HepG2 (cell line): ENCODE results near the gene PUS7. TPM values are rescaled to one million over a fixed set of nuclear protein-coding genes. Genes with fewer than 3 reads are reported as not detected.

Source experiments
- ATAC-seq: fragments of 200-7000 bp; cut with Tn5 transposase; 3 replicates; pipeline ENCODE4 v1.9.1; 2020; ENCODE audit warnings: mild to moderate bottlenecking, moderate library complexity
- BruUV-seq: library from RNA; stranded (reverse); fragments of 400-500 nt; replicated peaks from 2 replicates; lab custom pipeline; 2021; lab: Mats Ljungman, UMichigan
- CTCF ChIA-PET: fragments of 300-600 bp; formaldehyde crosslinking; extraction: SDS; loops from one replicate; lab custom pipeline; 2021; ENCODE audit warnings: low total read pairs, inconsistent platforms, low intra/inter-chr PET ratio; lab: Yijun Ruan, JAX
- POLR2A ChIA-PET: fragments of 350-600 bp; sonication (Branson Sonifier 250); formaldehyde crosslinking; loops from one replicate; lab custom pipeline; 2020; ENCODE audit warnings: antibody characterized with exemption, inconsistent platforms; lab: Yijun Ruan, JAX
- DNase-seq: peaks from one replicate; pipeline ENCODE4 v3.0.0-alpha.2; 2015; ENCODE audit warnings: low spot score
- FAIRE-seq: peaks from 3 replicates; lab custom pipeline; 2011; peaks lifted over from hg19 to GRCh38; lab: Jason Lieb, UNC
- H2AFZ ChIP-seq: one replicate; pipeline ENCODE4 v1.6.1; 2011; ENCODE audit warnings: low read length, inconsistent platforms
- H3K27ac ChIP-seq: fragments of 300-600 bp; 3 replicates; pipeline ENCODE4 v1.8.0; 2011; ENCODE audit warnings: mixed run types, mild to moderate bottlenecking, mixed read lengths, low read length, inconsistent platforms; ENCODE audit not compliant: insufficient read depth; ENCODE audit errors: extremely low read length
- H3K27me3 ChIP-seq, 2 experiments: fragments of 200-600 bp in 1 of 2; 2 replicates in 1 of 2; 3 replicates in 1 of 2; pipeline versions ENCODE4 v1.6.0 to v1.8.0; 2011; ENCODE audit warnings: low read length in 2 of 2, mild to moderate bottlenecking in 2 of 2, moderate library complexity in 2 of 2, inconsistent platforms in 1 of 2; ENCODE audit not compliant: insufficient read depth in 2 of 2, control insufficient read depth in 1 of 2
- H3K36me3 ChIP-seq, 2 experiments: fragments of 200-600 bp in 1 of 2; replicated peaks in 1 of 2; 2 replicates in 1 of 2; 3 replicates in 1 of 2; pipeline versions ENCODE4 v1.5.1 to v1.8.0; 2011; ENCODE audit warnings: low read length in 2 of 2, inconsistent platforms in 1 of 2; ENCODE audit not compliant: insufficient read depth in 2 of 2, control insufficient read depth in 1 of 2
- H3K4me1 ChIP-seq: 2 replicates; pipeline ENCODE4 v1.5.1; 2012; ENCODE audit warnings: low read length, inconsistent platforms; ENCODE audit not compliant: insufficient read depth
- H3K4me2 ChIP-seq: 2 replicates; pipeline ENCODE4 v1.6.0; 2011; ENCODE audit warnings: low read depth, low read length, inconsistent platforms
- H3K4me3 ChIP-seq, 3 experiments: fragments of 200-600 bp in 1 of 3; sonication (generic), shearing (Covaris generic) in 1 of 3; replicated peaks in 1 of 3; 2 replicates each; pipeline ENCODE4 v1.5.1; 2011 to 2016; ENCODE audit warnings: low read length in 3 of 3, inconsistent platforms in 2 of 3, low read depth in 2 of 3, mild to moderate bottlenecking in 2 of 3, control low read depth in 1 of 3, mixed read lengths in 1 of 3; ENCODE audit not compliant: insufficient read depth in 1 of 3
- H3K79me2 ChIP-seq: one replicate; pipeline ENCODE4 v1.6.1; 2011; ENCODE audit warnings: low read length, inconsistent platforms; ENCODE audit not compliant: insufficient read depth
- H3K9ac ChIP-seq: 2 replicates; pipeline ENCODE4 v1.6.0; 2011; ENCODE audit warnings: mild to moderate bottlenecking, low read depth, low read length, inconsistent platforms; ENCODE audit not compliant: insufficient read depth
- H3K9me3 ChIP-seq: 2 replicates; pipeline ENCODE4 v1.5.1; 2012; ENCODE audit warnings: mild to moderate bottlenecking, low read length
- H4K20me1 ChIP-seq: 2 replicates; pipeline ENCODE4 v1.6.0; 2011; ENCODE audit warnings: inconsistent platforms, mild to moderate bottlenecking, low read length, moderate library complexity; ENCODE audit not compliant: insufficient read depth
- MTA3 ChIP-seq: sonication (generic); formaldehyde crosslinking; IDR thresholded peaks from 2 replicates; pipeline ENCODE4 v1.4.0; 2020; ENCODE audit warnings: missing genetic modification reagents
- NCOA5 ChIP-seq: sonication (generic); formaldehyde crosslinking; IDR thresholded peaks from 2 replicates; pipeline ENCODE4 v1.4.0; 2020; ENCODE audit warnings: missing genetic modification reagents
- NR2F2 ChIP-seq: IDR thresholded peaks from 2 replicates; pipeline ENCODE4 v1.6.1; 2012; ENCODE audit warnings: low read depth, inconsistent platforms, borderline replicate concordance
- RBM22 ChIP-seq: fragments of 200-400 bp; formaldehyde crosslinking; optimal IDR thresholded peaks from 2 replicates; pipeline ENCODE3; 2017; ENCODE audit warnings: mild to moderate bottlenecking, low read length, moderate library complexity
- SMC3 ChIP-seq: IDR thresholded peaks from 2 replicates; pipeline ENCODE4 v1.6.1; 2011; ENCODE audit warnings: low read length, improper control_type of control experiment
- TOPORS ChIP-seq: sonication (generic); formaldehyde crosslinking; IDR thresholded peaks from 2 replicates; pipeline ENCODE4 v1.8.0; 2023; ENCODE audit warnings: mild to moderate bottlenecking, missing genetic modification reagents
- ZNF3 ChIP-seq: IDR thresholded peaks from 2 replicates; pipeline ENCODE4 v1.7.0; 2017; ENCODE audit warnings: inconsistent platforms
- ZNF33B ChIP-seq: sonication (generic); formaldehyde crosslinking; IDR thresholded peaks from 2 replicates; pipeline ENCODE4 v1.5.1; 2020; ENCODE audit warnings: mild to moderate bottlenecking, missing genetic modification reagents
- ZNF501 ChIP-seq: sonication (generic); formaldehyde crosslinking; IDR thresholded peaks from 2 replicates; pipeline ENCODE4 v1.5.1; 2020; ENCODE audit warnings: mild to moderate bottlenecking, moderate library complexity, missing genetic modification reagents
- ZNF549 ChIP-seq: sonication (generic); formaldehyde crosslinking; IDR thresholded peaks from 2 replicates; pipeline ENCODE4 v1.5.0; 2020; ENCODE audit warnings: missing genetic modification reagents
- WGBS: methylation state at CpG from one replicate; pipeline ENCODE4 v1.1.6; 2017; ENCODE audit warnings: low lambda C conversion rate; 5-methylcytosine and 5-hydroxymethylcytosine counted together
- in situ Hi-C: cut with HindIII; loops from 2 replicates; pipeline ENCODE4 v1.10.0; 2017; ENCODE audit warnings: low pct_unique_long_range_greater_than_20kb; ENCODE audit not compliant: extremely low pct_ligation_motif_present
- intact Hi-C: fragments of 100-400 bp; cut with micrococcal nuclease; formaldehyde crosslinking; loops from one replicate; pipeline ENCODE4 v1.10.0; 2022; ENCODE audit not compliant: unreplicated experiment
- polyA plus RNA-seq, 8 experiments: library from polyadenylated mRNA; depleted of rRNA in 3 of 8; stranded (reverse) in 7 of 8; unstranded in 1 of 8; fragments of >200 nt; fragmentation: Illumina TruSeq in 4 of 8; extraction: Trizol in 4 of 8; gene quantifications; 2 replicates each; pipeline versions ENCODE4 v1.2.1 to v1.2.3, GENCODE V29; 2011 to 2016; ENCODE audit warnings: low read depth in 4 of 8, missing spikeins in 1 of 8, mixed read lengths in 1 of 8; ENCODE audit not compliant: insufficient read depth in 1 of 8
- total RNA-seq, 5 experiments: library from RNA; depleted of rRNA; stranded (reverse); fragments of >200 nt; fragmentation: Illumina TruSeq; extraction: Trizol; gene quantifications; 2 replicates each; pipeline ENCODE4 v1.2.3, GENCODE V29; 2016; ENCODE audit warnings: low read depth in 1 of 5
- TF ChIP-seq, protein P1 (sequence below): fragments of 450-650 bp; IDR thresholded peaks from 2 replicates; pipeline ENCODE4 v1.6.1; 2017; ENCODE audit warnings: mild to moderate bottlenecking
- TF ChIP-seq, protein P2 (sequence below): IDR thresholded peaks from 2 replicates; pipeline ENCODE4 v1.6.1; 2016; ENCODE audit warnings: missing compliant biosample characterization, missing genetic modification reagents, borderline replicate concordance
- TF ChIP-seq, protein P3 (sequence below): IDR thresholded peaks from 2 replicates; pipeline ENCODE4 v1.6.1; 2016; ENCODE audit warnings: low read depth, missing genetic modification reagents, missing compliant biosample characterization
- TF ChIP-seq, protein P4 (sequence below): sonication (generic); formaldehyde crosslinking; IDR thresholded peaks from 2 replicates; pipeline ENCODE4 v1.4.0; 2020; ENCODE audit warnings: missing genetic modification reagents

Gene PUS7
- total and polyA plus RNA-seq, 2 of the 13 experiments (the other 11 are each of a cell fraction or from before 2014, with no cell fraction given): 14.4 to 41.2 TPM

DNA sequence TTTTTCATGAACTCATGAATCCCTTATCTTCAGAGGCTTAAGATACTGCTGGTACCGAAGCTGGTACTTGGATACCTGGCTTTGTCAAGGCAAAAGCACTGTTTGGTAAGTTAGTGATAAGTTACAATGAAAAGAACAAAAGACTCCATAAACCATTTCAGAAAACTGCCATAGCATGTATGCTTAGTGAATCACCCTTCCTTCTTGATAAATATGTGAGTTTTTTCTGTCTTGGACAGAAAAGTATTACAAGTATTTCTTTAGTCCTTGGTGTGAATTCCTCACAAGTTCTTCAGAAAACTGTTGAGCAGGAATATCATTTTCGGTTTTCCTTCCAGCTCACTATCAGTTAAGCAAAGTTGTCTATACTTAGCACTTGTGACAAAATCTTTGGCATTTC, 25.6 kb downstream of the PUS7 start:
- Histone ChIP-seq H3K27me3 (no peaks in the 10 kb centered on the region), H3K4me2 (no peak overlapping the region), H3K27ac (no peak overlapping the region), H2AFZ (no peak overlapping the region), H3K9ac (no peak overlapping the region)
- CTCF ChIA-PET: no interaction called here
- intact Hi-C loops: no loop called here
- DNase-seq: no peak
- TF ChIP-seq, protein P1, sequence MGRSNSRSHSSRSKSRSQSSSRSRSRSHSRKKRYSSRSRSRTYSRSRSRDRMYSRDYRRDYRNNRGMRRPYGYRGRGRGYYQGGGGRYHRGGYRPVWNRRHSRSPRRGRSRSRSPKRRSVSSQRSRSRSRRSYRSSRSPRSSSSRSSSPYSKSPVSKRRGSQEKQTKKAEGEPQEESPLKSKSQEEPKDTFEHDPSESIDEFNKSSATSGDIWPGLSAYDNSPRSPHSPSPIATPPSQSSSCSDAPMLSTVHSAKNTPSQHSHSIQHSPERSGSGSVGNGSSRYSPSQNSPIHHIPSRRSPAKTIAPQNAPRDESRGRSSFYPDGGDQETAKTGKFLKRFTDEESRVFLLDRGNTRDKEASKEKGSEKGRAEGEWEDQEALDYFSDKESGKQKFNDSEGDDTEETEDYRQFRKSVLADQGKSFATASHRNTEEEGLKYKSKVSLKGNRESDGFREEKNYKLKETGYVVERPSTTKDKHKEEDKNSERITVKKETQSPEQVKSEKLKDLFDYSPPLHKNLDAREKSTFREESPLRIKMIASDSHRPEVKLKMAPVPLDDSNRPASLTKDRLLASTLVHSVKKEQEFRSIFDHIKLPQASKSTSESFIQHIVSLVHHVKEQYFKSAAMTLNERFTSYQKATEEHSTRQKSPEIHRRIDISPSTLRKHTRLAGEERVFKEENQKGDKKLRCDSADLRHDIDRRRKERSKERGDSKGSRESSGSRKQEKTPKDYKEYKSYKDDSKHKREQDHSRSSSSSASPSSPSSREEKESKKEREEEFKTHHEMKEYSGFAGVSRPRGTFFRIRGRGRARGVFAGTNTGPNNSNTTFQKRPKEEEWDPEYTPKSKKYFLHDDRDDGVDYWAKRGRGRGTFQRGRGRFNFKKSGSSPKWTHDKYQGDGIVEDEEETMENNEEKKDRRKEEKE: no peak
- TF ChIP-seq, protein P2, sequence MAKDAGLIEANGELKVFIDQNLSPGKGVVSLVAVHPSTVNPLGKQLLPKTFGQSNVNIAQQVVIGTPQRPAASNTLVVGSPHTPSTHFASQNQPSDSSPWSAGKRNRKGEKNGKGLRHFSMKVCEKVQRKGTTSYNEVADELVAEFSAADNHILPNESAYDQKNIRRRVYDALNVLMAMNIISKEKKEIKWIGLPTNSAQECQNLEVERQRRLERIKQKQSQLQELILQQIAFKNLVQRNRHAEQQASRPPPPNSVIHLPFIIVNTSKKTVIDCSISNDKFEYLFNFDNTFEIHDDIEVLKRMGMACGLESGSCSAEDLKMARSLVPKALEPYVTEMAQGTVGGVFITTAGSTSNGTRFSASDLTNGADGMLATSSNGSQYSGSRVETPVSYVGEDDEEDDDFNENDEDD (CRISPR knock-in tag): no peak
- TF ChIP-seq NCOA5 (CRISPR knock-in tag): no peak
- TF ChIP-seq RBM22: no peak
- no peak for TF ChIP-seq ZNF501 (CRISPR knock-in tag)
- TF ChIP-seq NR2F2: no peak
- TF ChIP-seq ZNF549 (CRISPR knock-in tag): no peak
- no peak for TF ChIP-seq MTA3 (CRISPR knock-in tag)
- no peak for TF ChIP-seq SMC3
- TF ChIP-seq ZNF33B (CRISPR knock-in tag): no peak
- TF ChIP-seq, protein P3, sequence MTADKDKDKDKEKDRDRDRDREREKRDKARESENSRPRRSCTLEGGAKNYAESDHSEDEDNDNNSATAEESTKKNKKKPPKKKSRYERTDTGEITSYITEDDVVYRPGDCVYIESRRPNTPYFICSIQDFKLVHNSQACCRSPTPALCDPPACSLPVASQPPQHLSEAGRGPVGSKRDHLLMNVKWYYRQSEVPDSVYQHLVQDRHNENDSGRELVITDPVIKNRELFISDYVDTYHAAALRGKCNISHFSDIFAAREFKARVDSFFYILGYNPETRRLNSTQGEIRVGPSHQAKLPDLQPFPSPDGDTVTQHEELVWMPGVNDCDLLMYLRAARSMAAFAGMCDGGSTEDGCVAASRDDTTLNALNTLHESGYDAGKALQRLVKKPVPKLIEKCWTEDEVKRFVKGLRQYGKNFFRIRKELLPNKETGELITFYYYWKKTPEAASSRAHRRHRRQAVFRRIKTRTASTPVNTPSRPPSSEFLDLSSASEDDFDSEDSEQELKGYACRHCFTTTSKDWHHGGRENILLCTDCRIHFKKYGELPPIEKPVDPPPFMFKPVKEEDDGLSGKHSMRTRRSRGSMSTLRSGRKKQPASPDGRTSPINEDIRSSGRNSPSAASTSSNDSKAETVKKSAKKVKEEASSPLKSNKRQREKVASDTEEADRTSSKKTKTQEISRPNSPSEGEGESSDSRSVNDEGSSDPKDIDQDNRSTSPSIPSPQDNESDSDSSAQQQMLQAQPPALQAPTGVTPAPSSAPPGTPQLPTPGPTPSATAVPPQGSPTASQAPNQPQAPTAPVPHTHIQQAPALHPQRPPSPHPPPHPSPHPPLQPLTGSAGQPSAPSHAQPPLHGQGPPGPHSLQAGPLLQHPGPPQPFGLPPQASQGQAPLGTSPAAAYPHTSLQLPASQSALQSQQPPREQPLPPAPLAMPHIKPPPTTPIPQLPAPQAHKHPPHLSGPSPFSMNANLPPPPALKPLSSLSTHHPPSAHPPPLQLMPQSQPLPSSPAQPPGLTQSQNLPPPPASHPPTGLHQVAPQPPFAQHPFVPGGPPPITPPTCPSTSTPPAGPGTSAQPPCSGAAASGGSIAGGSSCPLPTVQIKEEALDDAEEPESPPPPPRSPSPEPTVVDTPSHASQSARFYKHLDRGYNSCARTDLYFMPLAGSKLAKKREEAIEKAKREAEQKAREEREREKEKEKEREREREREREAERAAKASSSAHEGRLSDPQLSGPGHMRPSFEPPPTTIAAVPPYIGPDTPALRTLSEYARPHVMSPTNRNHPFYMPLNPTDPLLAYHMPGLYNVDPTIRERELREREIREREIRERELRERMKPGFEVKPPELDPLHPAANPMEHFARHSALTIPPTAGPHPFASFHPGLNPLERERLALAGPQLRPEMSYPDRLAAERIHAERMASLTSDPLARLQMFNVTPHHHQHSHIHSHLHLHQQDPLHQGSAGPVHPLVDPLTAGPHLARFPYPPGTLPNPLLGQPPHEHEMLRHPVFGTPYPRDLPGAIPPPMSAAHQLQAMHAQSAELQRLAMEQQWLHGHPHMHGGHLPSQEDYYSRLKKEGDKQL (CRISPR knock-in tag): no peak
- TF ChIP-seq, protein P4, sequence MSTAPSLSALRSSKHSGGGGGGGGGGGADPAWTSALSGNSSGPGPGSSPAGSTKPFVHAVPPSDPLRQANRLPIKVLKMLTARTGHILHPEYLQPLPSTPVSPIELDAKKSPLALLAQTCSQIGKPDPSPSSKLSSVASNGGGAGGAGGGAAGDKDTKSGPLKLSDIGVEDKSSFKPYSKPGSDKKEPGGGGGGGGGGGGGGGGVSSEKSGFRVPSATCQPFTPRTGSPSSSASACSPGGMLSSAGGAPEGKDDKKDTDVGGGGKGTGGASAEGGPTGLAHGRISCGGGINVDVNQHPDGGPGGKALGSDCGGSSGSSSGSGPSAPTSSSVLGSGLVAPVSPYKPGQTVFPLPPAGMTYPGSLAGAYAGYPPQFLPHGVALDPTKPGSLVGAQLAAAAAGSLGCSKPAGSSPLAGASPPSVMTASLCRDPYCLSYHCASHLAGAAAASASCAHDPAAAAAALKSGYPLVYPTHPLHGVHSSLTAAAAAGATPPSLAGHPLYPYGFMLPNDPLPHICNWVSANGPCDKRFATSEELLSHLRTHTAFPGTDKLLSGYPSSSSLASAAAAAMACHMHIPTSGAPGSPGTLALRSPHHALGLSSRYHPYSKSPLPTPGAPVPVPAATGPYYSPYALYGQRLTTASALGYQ (CRISPR knock-in tag): no peak
- no peak for TF ChIP-seq TOPORS (CRISPR knock-in tag)
- no peak for TF ChIP-seq ZNF3
- TF ChIP-seq, all 625 proteins: peak for 0
- in situ Hi-C loops: no loop called here
- no peaks in the 10 kb centered on the region for H3K4me1 ChIP-seq
- no peak overlapping the region for H3K4me3 ChIP-seq
- FAIRE-seq (no peak), ATAC-seq (no peak)
- WGBS: 96% methylated on average over 2 of the region's 2 CpGs
- no peaks in the 10 kb centered on the region for H4K20me1 ChIP-seq
- H3K79me2 ChIP-seq: no peaks in the 10 kb centered on the region
- BruUV-seq: no TSS peak
- H3K9me3 ChIP-seq: no peaks in the 10 kb centered on the region
- H3K36me3 ChIP-seq: peaks cover 9 to 34% of the 10 kb centered on the region in 2 experiments; a peak in 4 of 5 replicates
- POLR2A ChIA-PET: no interaction called here
